ENCODE results near the gene SLC8B1. TPM values are rescaled to one million over a fixed set of nuclear protein-coding genes. Genes with fewer than 3 reads are reported as not detected.

The SLC8B1 gene
- total RNA-seq, 1 donor from 2014 or later: 19.1 TPM

DNA sequence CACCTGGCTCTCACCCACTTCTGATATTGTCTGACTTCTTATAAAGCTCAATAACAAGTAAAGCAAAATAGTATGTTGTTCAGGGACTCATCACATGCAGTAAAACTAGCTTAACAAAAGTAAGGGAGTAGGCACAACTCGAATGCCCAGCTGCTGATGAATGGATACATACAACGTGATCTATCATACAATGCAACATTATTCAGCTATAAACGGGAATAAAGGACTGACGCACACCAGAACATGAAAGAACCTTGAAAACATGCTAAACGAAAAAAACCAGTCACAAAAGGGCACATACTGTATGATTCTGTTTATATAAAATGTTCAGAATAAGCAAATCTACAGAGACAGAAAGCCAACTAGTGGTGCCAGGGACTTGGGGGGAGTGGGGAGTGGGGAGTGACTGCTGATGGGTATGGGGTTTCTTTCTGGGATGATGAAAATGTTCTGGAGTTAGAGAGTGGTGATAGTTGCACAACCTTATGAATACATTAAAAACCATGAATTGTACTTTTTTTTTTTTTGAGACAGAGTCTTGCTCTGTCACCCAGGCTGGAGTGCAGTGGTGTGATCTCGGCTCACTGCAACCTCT is 34.6 kb upstream of the SLC8B1 start:
- Mint-ChIP-seq H3K4me1 (no peaks in the 10 kb centered on the region), H3K4me3 (no peak overlapping the region), H3K36me3 (peaks cover 10% of the 10 kb centered on the region), H3K27ac (no peak overlapping the region), H3K9me3 (no peaks in the 10 kb centered on the region), H3K27me3 (ENCODE audit: low read depth) (no peaks in the 10 kb centered on the region)
- TF ChIP-seq, protein P1, sequence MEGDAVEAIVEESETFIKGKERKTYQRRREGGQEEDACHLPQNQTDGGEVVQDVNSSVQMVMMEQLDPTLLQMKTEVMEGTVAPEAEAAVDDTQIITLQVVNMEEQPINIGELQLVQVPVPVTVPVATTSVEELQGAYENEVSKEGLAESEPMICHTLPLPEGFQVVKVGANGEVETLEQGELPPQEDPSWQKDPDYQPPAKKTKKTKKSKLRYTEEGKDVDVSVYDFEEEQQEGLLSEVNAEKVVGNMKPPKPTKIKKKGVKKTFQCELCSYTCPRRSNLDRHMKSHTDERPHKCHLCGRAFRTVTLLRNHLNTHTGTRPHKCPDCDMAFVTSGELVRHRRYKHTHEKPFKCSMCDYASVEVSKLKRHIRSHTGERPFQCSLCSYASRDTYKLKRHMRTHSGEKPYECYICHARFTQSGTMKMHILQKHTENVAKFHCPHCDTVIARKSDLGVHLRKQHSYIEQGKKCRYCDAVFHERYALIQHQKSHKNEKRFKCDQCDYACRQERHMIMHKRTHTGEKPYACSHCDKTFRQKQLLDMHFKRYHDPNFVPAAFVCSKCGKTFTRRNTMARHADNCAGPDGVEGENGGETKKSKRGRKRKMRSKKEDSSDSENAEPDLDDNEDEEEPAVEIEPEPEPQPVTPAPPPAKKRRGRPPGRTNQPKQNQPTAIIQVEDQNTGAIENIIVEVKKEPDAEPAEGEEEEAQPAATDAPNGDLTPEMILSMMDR (IDR thresholded peaks at IDR 0.05; ENCODE audit: unreplicated experiment): no peak
- no peak for DNase-seq (ENCODE audit: low spot score in 2 of 2, unreplicated experiment in 2 of 2)

DNA sequence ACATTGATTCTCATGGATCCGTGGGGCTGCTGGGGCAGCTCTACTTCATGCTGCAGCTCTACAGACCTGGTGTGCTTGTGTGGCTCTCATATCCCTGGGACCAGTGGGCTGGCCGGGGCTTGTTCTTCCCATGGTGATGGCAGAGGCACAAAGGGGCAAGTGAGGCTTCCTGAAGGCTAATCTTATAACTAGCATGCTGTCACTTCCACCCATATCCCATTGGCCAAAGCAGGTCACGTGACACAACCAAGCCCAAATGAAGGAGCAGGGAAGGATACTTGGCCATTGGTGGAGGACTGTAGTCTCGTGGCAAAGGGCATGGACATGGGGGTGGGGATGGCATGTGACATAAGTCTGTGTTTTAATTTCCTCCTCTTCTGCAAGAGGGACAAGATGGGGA is 33.4 kb upstream of the SLC8B1 start:
- no peak for DNase-seq (ENCODE audit: low spot score in 2 of 2, unreplicated experiment in 2 of 2)
- no peaks in the 10 kb centered on the region for H3K4me1 Mint-ChIP-seq
- H3K27ac Mint-ChIP-seq: no peak overlapping the region
- TF ChIP-seq, protein P1 (IDR thresholded peaks at IDR 0.05; ENCODE audit: unreplicated experiment): no peak
- no peaks in the 10 kb centered on the region for H3K27me3 Mint-ChIP-seq (ENCODE audit: low read depth)
- H3K9me3 Mint-ChIP-seq: no peaks in the 10 kb centered on the region
- peaks cover 9% of the 10 kb centered on the region for H3K36me3 Mint-ChIP-seq
- H3K4me3 Mint-ChIP-seq: no peak overlapping the region

DNA sequence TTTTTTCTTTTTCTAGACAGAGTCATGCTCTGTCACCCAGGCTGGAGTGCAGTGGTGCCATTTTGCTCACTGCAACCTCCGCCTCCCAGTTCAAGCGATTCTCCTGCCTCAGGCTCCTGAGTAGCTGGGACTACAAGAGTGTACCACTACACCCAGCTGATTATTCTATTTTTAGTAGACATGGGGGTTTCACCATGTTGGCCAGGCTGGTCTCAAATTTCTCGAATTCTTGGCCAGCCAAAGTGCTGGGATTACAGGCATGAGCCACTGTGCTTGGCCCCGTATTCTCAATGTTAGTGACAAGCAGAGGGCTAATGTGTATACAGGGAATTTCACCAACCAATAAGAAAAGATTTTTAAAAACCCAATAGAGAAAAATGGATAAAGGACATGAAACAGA is 31.9 kb upstream of the SLC8B1 start:
- H3K4me3 Mint-ChIP-seq: no peak overlapping the region
- no peak for DNase-seq (ENCODE audit: low spot score in 2 of 2, unreplicated experiment in 2 of 2)
- H3K36me3 Mint-ChIP-seq: peaks cover 7% of the 10 kb centered on the region
- no peaks in the 10 kb centered on the region for H3K27me3 Mint-ChIP-seq (ENCODE audit: low read depth)
- no peaks in the 10 kb centered on the region for H3K4me1 Mint-ChIP-seq
- TF ChIP-seq, protein P1 (IDR thresholded peaks at IDR 0.05; ENCODE audit: unreplicated experiment): no peak
- H3K9me3 Mint-ChIP-seq: no peaks in the 10 kb centered on the region
- H3K27ac Mint-ChIP-seq: no peak overlapping the region

DNA sequence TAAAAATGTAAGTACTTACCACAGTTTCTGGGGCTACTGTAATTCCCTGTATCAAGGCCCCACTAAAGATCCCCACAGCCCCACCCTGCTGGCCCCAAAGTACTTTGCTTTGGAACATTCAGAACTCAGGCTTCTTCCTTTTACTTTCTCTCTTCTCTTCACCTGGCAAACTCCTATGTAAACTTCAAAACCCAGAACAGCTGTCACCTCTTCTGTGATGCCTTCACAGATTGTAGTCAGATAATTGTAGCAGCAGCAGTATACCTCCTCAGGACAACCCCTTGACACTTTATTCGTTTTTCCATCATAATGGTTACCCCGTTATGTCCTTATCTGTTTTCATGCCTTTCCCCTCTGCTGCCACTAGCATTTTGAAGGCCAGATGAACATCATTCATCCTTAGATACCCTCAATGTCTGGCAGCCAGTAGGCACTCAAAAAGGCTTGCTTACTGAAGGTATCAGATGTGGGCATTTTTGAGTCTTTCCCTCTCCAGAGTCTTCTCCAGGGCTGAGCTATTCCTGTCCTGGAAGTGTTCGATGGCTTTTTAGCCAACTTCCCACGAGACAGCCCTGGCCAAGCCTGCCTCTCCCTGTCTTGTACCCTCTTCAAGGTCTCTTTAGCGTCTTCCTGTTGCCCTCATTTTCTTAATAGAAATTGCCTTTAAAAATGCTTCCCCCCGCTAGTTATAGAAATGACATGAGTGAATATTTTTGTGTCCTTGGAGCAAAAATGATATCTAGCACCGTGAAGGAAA is 30.9 kb upstream of the SLC8B1 start:
- Mint-ChIP-seq H3K27me3 (ENCODE audit: low read depth) (no peaks in the 10 kb centered on the region), H3K4me3 (no peak overlapping the region), H3K27ac (no peak overlapping the region), H3K36me3 (peaks cover 7% of the 10 kb centered on the region), H3K4me1 (no peaks in the 10 kb centered on the region), H3K9me3 (no peaks in the 10 kb centered on the region)
- DNase-seq (ENCODE audit: low spot score in 2 of 2, unreplicated experiment in 2 of 2): no peak
- TF ChIP-seq, protein P1 (IDR thresholded peaks at IDR 0.05; ENCODE audit: unreplicated experiment): no peak

DNA sequence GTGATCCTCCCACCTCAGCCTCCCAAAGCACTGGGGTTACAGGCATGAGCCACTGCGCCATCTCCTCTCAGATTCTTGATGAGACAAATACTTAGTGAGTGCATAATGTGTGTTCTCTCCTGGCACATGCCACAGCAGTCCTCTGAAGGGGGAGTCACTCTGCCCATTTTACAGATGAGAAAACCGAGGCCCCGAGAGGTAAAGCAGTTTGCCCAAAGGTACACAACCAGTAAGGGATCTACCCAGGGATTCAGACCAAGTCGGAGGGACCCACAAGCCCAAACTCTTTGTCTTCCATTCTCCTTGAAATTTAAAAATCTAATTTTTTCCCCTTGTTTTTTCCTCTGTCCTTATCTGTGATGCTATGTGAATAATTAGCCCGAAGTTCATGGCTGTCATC is 29.8 kb upstream of the SLC8B1 start:
- peaks cover 7% of the 10 kb centered on the region for H3K36me3 Mint-ChIP-seq
- H3K9me3 Mint-ChIP-seq: no peaks in the 10 kb centered on the region
- TF ChIP-seq, protein P1 (IDR thresholded peaks at IDR 0.05; ENCODE audit: unreplicated experiment): no peak
- no peak overlapping the region for H3K4me3 Mint-ChIP-seq
- no peaks in the 10 kb centered on the region for H3K4me1 Mint-ChIP-seq
- H3K27me3 Mint-ChIP-seq (ENCODE audit: low read depth): no peaks in the 10 kb centered on the region
- H3K27ac Mint-ChIP-seq: no peak overlapping the region
- no peak for DNase-seq (ENCODE audit: low spot score in 2 of 2, unreplicated experiment in 2 of 2)

Measured in mesothelial cell of epicardium (in vitro differentiated cells).